ENCODE measurements around the gene HMCN2.

- TF ChIP-seq CTCF (IDR thresholded peaks at IDR 0.05) = no peak
- no peak for TF ChIP-seq POLR2A (IDR thresholded peaks at IDR 0.05)
Observed at GRCh38 chr9:130402645-130403440, 137.3 kb downstream of the HMCN2 start.

Data from ovary (tissue), 3 donors.